Measurements from ENCODE around the gene DVL3.
"Not testable (repeated sequence)": the region's sequence is repeated elsewhere in the genome, so short reads cannot be mapped to it uniquely, and the experiment has no call there.

The DVL3 gene

DNA sequence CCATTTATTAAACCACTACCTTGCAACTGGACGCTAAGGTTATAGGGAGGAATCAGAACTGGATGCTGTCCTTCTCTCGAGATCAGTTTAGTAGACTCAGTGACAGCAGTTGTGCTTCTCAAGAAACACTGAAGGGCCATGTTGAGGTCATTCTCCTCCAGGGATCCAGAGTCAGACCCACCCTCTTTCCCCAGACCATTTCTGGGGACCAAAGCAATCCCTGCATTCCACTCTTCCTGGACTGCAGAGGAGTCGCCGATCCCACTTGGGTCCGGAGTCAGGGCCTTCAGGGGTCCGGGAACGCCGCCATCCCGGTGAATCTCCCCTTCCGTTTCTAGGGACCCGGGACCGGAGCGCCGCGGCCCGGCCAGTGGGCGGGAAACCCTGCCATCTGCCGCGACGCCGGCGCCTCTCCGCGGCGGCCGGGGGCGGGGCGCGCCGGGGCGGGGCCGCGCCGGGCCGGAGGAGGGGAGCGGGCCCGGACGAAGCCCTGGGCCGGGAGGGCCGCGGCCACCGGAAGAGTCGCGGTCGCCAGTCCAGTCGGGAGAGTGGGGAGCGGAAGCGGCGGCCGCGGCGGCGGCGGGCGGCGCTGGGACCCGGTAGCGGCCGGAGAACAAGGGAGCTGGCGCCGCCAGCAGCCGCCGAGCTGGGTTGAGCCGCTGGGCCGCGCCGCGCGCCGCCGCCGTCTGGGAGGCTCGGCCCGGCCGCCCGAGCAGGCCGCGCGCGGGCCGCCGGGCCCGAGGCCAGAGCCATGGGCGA, at the start of gene DVL3:
DVL3 (plus strand) TSS at position 493 of the 759 bp plus-strand sequence; CDS start at position 752, 259 bp downstream.
- no peaks in the 10 kb centered on the region for H3K9me3 ChIP-seq (ENCODE audit: control insufficient read depth, insufficient read depth, low read length)
- peak within 1 kb of the TSS; percentile 97 for H3K4me3 ChIP-seq (ENCODE audit: low read depth, low read length)
- H3K27ac ChIP-seq (ENCODE audit: low read depth, low read length): peak within 1 kb of the TSS; percentile 93
- no peaks in the 10 kb centered on the region for H3K36me3 ChIP-seq (ENCODE audit: control insufficient read depth, insufficient read depth, low read length)
- peak within 1 kb of the TSS; percentile 43 for H3K9ac ChIP-seq (ENCODE audit: low read depth, low read length)
- peaks cover 9% of the 10 kb centered on the region for H3K4me1 ChIP-seq (ENCODE audit: control insufficient read depth, insufficient read depth, low read length)
- no peaks in the 10 kb centered on the region for H3K27me3 ChIP-seq (ENCODE audit: control insufficient read depth, insufficient read depth, low read length)

DNA sequence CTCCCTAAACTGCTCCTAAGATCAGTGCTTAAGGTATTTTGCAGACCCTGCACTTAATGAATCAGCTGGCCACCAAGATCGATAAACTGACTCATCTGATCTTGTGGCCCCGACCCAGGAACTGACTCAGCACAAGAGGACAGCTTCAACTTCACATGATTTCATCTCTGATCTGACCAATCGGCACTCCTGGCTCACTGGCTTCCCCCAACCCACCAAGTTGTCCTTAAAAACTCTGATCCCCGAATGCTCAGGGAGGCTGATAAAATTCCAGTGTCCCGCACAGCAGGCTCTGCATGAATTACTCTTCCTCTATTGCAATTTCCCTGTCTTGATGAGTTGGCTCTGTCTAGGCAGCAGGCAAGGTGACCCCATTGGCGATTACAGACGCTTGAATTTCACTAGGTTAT, 44.9 kb upstream of the DVL3 start:
- Histone ChIP-seq H3K36me3 (ENCODE audit: control insufficient read depth, insufficient read depth, low read length) (no peaks in the 10 kb centered on the region), H3K9ac (ENCODE audit: low read depth, low read length) (no peak overlapping the region), H3K27me3 (ENCODE audit: control insufficient read depth, insufficient read depth, low read length) (no peaks in the 10 kb centered on the region), H3K4me1 (ENCODE audit: control insufficient read depth, insufficient read depth, low read length) (peaks cover 6% of the 10 kb centered on the region; the same call in 1 of the 2 replicates), H3K9me3 (ENCODE audit: control insufficient read depth, insufficient read depth, low read length) (no peaks in the 10 kb centered on the region), H3K27ac (ENCODE audit: low read depth, low read length) (no peak overlapping the region), H3K4me3 (ENCODE audit: low read depth, low read length) (no peak overlapping the region)

- Histone ChIP-seq H3K27ac (ENCODE audit: low read depth, low read length) (no peak overlapping the region), H3K4me3 (ENCODE audit: low read depth, low read length) (no peak overlapping the region), H3K9me3 (ENCODE audit: control insufficient read depth, insufficient read depth, low read length) (no peaks in the 10 kb centered on the region), H3K27me3 (ENCODE audit: control insufficient read depth, insufficient read depth, low read length) (no peaks in the 10 kb centered on the region), H3K36me3 (ENCODE audit: control insufficient read depth, insufficient read depth, low read length) (no peaks in the 10 kb centered on the region), H3K4me1 (ENCODE audit: control insufficient read depth, insufficient read depth, low read length) (no peaks in the 10 kb centered on the region), H3K9ac (ENCODE audit: low read depth, low read length) (no peak overlapping the region)
Observed at GRCh38 chr3:184116017-184116416, 39.2 kb upstream of the DVL3 start.

- H3K4me1 ChIP-seq (ENCODE audit: control insufficient read depth, insufficient read depth, low read length): no peaks in the 10 kb centered on the region
- no peaks in the 10 kb centered on the region for H3K27me3 ChIP-seq (ENCODE audit: control insufficient read depth, insufficient read depth, low read length)
- H3K9me3 ChIP-seq (ENCODE audit: control insufficient read depth, insufficient read depth, low read length): no peaks in the 10 kb centered on the region
- no peak overlapping the region for H3K9ac ChIP-seq (ENCODE audit: low read depth, low read length)
- no peaks in the 10 kb centered on the region for H3K36me3 ChIP-seq (ENCODE audit: control insufficient read depth, insufficient read depth, low read length)
- H3K4me3 ChIP-seq (ENCODE audit: low read depth, low read length): no peak overlapping the region
- H3K27ac ChIP-seq (ENCODE audit: low read depth, low read length): no peak overlapping the region
Observed at GRCh38 chr3:184117636-184118035, 37.5 kb upstream of the DVL3 start.

DNA sequence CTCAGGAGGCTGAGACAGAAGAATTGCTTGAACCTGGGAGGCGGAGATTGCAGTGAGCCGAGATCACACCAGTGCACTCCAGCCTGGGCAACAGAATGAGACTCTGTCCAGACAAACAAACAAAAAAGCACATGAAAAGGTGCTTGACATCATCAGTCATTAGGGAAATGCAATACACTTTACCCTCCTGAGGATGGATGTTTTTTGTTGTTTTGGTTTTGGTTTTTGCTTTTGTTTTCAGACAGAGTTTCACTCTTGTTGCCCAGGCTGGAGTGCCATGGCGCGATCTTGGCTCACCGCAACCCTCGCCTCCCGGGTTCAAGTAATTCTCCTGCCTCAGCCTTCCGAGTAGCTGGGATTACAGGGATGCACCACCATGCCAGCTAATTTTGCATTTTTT, 34.1 kb upstream of the DVL3 start:
- H3K4me3 ChIP-seq (ENCODE audit: low read depth, low read length); H3K27me3 ChIP-seq (ENCODE audit: control insufficient read depth, insufficient read depth, low read length); H3K36me3 ChIP-seq (ENCODE audit: control insufficient read depth, insufficient read depth, low read length); H3K9ac ChIP-seq (ENCODE audit: low read depth, low read length); H3K4me1 ChIP-seq (ENCODE audit: control insufficient read depth, insufficient read depth, low read length); H3K9me3 ChIP-seq (ENCODE audit: control insufficient read depth, insufficient read depth, low read length); H3K27ac ChIP-seq (ENCODE audit: low read depth, low read length): not testable (repeated sequence)

DNA sequence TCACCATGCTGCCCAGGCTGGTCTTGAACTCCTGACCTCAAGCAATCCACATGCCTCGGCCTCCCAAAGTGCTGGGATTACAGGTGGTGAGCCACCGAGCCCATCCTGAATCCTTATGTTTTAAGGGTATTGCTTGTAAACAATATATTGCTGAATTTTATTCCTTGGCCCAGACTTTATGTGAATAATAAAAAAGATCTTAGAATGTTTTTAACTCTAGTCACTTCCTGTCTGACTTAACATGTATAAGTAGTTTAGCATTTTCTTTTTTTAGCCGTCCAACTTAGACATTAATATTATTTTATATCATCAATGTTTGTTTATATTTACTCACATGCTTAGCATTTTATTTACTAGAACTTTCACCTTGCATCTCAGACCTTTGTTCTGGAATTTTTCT, 29.2 kb upstream of the DVL3 start:
- Histone ChIP-seq H3K4me1 (ENCODE audit: control insufficient read depth, insufficient read depth, low read length) (no peaks in the 10 kb centered on the region), H3K4me3 (ENCODE audit: low read depth, low read length) (no peak overlapping the region), H3K27me3 (ENCODE audit: control insufficient read depth, insufficient read depth, low read length) (no peaks in the 10 kb centered on the region), H3K27ac (ENCODE audit: low read depth, low read length) (no peak overlapping the region), H3K9ac (ENCODE audit: low read depth, low read length) (no peak overlapping the region), H3K36me3 (ENCODE audit: control insufficient read depth, insufficient read depth, low read length) (no peaks in the 10 kb centered on the region), H3K9me3 (ENCODE audit: control insufficient read depth, insufficient read depth, low read length) (no peaks in the 10 kb centered on the region)

DNA sequence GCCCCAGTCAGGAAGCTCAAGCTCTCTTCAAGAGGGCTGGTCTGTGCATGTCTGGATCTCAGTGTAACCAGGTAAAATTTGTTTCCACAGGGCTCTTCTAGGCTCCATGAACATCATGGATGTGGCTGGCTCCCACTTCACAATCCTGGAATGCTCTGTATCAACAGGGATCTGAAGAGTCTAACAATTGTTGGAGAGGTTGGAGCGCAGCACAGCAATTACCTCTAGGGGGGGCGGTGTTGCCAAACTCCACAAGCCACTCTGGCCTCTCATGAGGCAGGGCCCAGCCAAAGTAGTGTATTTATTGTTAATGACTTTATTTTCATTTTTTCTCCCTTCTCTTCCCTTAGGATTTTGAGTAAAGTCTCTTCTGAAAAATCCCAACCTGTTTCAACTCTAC, 26.2 kb upstream of the DVL3 start:
- H3K9ac ChIP-seq (ENCODE audit: low read depth, low read length): no peak overlapping the region
- H3K27ac ChIP-seq (ENCODE audit: low read depth, low read length): no peak overlapping the region
- H3K36me3 ChIP-seq (ENCODE audit: control insufficient read depth, insufficient read depth, low read length): no peaks in the 10 kb centered on the region
- no peak overlapping the region for H3K4me3 ChIP-seq (ENCODE audit: low read depth, low read length)
- H3K4me1 ChIP-seq (ENCODE audit: control insufficient read depth, insufficient read depth, low read length): no peaks in the 10 kb centered on the region
- no peaks in the 10 kb centered on the region for H3K27me3 ChIP-seq (ENCODE audit: control insufficient read depth, insufficient read depth, low read length)
- H3K9me3 ChIP-seq (ENCODE audit: control insufficient read depth, insufficient read depth, low read length): no peaks in the 10 kb centered on the region

GRCh38 chr3:184132945-184133344, 22.2 kb upstream of the DVL3 start:
- Histone ChIP-seq H3K36me3 (ENCODE audit: control insufficient read depth, insufficient read depth, low read length) (peaks cover 9% of the 10 kb centered on the region; the same call in 1 of the 2 replicates), H3K9ac (ENCODE audit: low read depth, low read length) (no peak overlapping the region), H3K9me3 (ENCODE audit: control insufficient read depth, insufficient read depth, low read length) (no peaks in the 10 kb centered on the region), H3K4me3 (ENCODE audit: low read depth, low read length) (no peak overlapping the region), H3K4me1 (ENCODE audit: control insufficient read depth, insufficient read depth, low read length) (peaks cover 9% of the 10 kb centered on the region), H3K27me3 (ENCODE audit: control insufficient read depth, insufficient read depth, low read length) (no peaks in the 10 kb centered on the region), H3K27ac (ENCODE audit: low read depth, low read length) (no peak overlapping the region)

DNA sequence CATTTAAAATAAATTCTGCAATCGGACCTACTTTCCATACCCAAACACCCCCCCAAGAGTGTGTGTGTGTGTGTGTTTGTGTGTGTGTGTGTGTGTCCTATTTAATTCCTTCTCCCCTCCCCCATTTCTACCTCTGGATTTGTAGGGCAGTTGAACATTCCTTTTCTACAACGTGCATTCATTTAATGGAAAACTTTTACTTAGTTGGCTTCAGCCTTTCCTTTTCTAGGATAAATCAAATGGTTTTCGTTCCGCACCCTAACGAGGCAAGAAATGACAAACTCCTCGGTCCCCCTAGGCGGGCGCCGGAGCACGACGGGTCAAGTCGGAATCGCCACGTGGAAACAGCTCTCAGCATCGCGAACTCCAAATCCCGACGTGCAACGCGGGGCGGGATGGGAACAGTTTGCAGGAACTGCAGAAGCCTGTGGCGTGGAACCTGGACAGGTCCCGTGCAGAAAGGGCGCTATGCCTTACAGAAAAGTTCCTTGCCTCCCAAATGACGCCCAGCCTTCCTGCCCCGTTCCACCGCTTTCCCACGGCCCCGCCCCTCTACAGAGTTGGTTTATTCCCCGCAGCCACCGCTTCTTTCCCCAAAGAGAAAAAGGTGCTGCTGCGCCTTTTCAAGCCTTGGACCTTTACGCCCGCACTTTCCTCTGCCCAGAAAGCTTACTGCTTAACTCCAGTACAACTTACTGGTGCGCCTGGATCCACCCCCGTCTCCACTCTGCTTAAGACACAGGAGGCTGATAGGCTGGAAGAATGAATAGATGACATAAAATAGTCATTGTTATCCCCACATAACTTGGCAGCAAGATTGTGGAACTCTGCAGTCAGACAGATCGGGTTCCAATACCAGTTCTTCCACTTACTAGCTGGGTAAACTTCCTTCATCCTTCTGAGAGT, 21.1 kb upstream of the DVL3 start:
- Histone ChIP-seq H3K4me1 (ENCODE audit: control insufficient read depth, insufficient read depth, low read length) (peaks cover 9% of the 10 kb centered on the region), H3K4me3 (ENCODE audit: low read depth, low read length) (peak overlapping the region; percentile 100), H3K36me3 (ENCODE audit: control insufficient read depth, insufficient read depth, low read length) (peaks cover 15% of the 10 kb centered on the region; the same call in 1 of the 2 replicates), H3K27me3 (ENCODE audit: control insufficient read depth, insufficient read depth, low read length) (no peaks in the 10 kb centered on the region), H3K9me3 (ENCODE audit: control insufficient read depth, insufficient read depth, low read length) (no peaks in the 10 kb centered on the region), H3K9ac (ENCODE audit: low read depth, low read length) (peak overlapping the region; percentile 7; the same call in 1 of the 2 replicates), H3K27ac (ENCODE audit: low read depth, low read length) (no peak overlapping the region)

GRCh38 chr3:184134746-184135148, 20.4 kb upstream of the DVL3 start:
- no peaks in the 10 kb centered on the region for H3K27me3 ChIP-seq (ENCODE audit: control insufficient read depth, insufficient read depth, low read length)
- H3K27ac ChIP-seq (ENCODE audit: low read depth, low read length): peak overlapping the region; percentile 79
- H3K36me3 ChIP-seq (ENCODE audit: control insufficient read depth, insufficient read depth, low read length): peaks cover 15% of the 10 kb centered on the region; the same call in 1 of the 2 replicates
- peak overlapping the region; percentile 100 for H3K4me3 ChIP-seq (ENCODE audit: low read depth, low read length)
- no peaks in the 10 kb centered on the region for H3K9me3 ChIP-seq (ENCODE audit: control insufficient read depth, insufficient read depth, low read length)
- H3K9ac ChIP-seq (ENCODE audit: low read depth, low read length): peak overlapping the region; percentile 87
- H3K4me1 ChIP-seq (ENCODE audit: control insufficient read depth, insufficient read depth, low read length): peaks cover 9% of the 10 kb centered on the region
